D721Med (cell line): ENCODE results near the gene ABITRAM.

Source experiments
- DNase-seq: peaks from one replicate; pipeline ENCODE4 v3.0.0; 2011; ENCODE audit warnings: low spot score; ENCODE audit not compliant: insufficient read length
- FAIRE-seq: peaks from 2 replicates; lab custom pipeline; 2011; peaks lifted over from hg19 to GRCh38; lab: Jason Lieb, UNC
- CTCF ChIP-seq: IDR thresholded peaks from 2 replicates; pipeline ENCODE4 v1.5.1; 2012; ENCODE audit warnings: mild to moderate bottlenecking, control low read depth; ENCODE audit not compliant: insufficient read depth; ENCODE audit errors: missing control alignments

The ABITRAM gene

GRCh38 chr9:108928386-108928785 lies 5.8 kb upstream of the ABITRAM start:
- FAIRE-seq: no peak
- no peak for DNase-seq
- TF ChIP-seq CTCF: no peak

DNA sequence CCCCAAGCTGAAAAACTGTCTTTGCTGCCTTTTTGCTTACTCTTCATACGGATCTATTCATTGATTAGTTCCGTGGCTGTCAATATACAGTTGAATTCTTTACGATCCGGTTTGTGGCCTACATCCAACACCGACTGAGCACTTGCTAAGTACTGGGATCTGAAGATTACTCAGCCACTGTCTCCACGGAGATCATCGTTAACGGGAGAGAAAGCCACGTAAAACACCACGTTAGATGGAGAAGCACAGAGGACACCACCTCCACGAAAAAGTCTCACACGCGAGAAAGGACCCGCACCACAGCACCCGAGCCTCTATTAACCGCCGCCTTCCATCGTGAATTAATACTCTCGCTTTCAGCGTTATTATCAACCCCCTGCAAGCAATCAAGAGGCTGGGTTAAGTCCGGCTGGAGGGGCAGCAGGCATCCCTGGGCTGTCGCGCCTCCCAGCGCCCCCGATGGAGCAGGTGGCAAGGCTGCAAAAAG lies 926 bp upstream of the ABITRAM start:
- DNase-seq (peak; percentile 15), FAIRE-seq (no peak)
- TF ChIP-seq CTCF: no peak

DNA sequence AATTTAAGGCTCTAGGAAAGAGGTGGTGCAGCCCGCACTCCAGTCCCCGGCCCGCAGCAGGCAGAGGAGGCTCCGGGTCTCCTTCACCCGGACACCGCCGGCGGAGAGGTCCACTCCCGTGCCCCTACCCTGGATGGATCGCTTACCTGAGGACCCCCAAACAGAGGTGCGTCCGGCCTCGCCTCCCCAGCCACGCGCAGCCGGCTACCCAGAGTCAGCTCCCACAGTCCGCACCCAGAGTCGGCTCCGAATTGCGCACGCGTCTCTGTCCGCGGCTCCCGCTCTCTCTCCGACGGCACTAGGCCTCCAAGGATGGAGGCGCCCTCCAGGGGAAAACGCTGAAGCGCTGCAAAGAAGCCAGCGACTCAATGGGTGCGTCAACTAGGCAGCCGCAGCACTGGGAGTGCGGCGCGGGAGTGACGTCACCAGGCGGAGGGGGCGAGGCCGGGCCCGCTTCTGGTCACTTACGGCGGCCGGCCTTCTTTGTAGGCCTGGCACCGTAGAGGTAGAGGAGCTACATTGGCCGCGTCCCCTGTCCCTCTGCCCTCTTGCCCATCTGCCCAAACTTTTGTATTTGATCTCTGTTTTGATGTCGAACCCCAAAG lies 380 bp upstream of the ABITRAM start, which contains the start of gene ELP1:
TSS of gene ELP1 (minus strand) at position 407 of the 605 bp plus-strand sequence. CDS start 2,978 bp downstream, outside the sequence.
- no peak for FAIRE-seq
- peak; percentile 44 for DNase-seq
- TF ChIP-seq CTCF: peak; percentile 34

DNA sequence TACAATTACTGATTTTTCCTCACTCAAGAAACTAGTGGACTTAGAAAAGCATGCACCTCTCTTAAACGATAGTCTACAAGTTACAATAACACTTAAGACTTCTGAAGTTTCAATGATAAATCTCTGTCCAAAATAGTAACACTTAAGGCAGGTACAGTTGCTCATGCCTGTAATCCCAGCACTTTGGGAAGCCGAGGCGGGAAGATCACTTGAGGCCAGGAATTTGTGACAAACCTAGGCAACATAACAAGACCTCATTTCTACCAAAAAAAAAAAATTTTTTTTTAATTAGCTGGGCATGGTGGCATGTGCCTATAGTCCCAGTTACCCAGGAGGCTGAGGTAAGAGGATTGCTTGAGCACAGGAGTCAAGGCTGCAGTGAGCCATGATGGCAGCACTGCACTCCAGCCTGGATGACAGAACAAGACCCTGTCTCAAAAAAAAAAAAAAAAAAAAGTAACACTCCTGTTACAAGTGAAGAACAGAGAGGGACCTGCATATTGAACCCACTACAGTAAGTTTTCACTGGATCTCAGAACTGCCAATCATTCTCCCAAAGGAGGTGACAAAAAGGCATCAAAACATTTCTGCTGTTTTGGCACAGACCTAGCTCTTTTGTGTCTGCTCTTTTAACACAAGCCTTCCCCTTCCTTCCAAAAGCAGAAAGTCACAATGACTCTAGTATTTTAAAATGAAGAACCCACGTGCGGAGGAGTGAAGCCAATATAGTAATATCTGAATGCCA lies 3.5 kb downstream of the ABITRAM start:
- no peak for FAIRE-seq
- DNase-seq: no peak
- TF ChIP-seq CTCF: no peak

DNA sequence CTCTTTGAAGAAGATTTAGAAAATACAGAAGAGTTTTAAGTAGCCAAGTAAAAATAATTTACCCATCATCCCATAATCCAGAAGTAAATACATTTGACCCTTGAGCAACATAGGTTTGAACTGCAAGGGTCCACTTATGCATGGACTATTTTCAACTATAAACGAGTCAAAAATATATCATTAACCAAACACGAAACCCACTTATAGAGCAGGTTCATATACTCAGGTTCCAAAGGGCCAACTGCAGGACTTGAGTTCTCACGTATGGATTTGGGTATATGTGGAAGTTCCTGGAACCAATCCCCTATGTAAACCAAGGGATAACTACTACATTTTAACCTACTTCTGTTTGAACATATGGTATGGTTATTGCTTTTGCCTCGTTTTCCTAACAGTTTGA lies 5.8 kb downstream of the ABITRAM start:
- FAIRE-seq: no peak
- no peak for DNase-seq
- no peak for TF ChIP-seq CTCF

DNA sequence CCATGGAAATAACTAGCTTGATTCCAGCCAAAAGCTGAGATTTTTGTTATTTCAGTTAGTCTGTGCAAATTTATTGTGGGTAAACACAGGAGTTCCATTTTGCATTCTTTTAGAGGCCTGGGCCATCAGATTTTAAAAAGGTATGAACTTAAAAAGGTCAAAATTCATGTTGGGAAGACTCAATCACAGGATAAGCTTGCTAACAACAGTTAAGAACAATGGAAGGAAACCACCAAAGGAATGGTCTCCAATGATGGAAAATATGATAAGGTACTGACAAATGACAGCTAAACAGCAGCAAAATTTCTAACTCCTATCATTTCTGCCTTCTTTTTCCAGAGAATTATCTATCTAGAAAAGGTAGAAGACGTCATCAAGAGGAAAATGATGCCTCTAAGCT lies 16.0 kb downstream of the ABITRAM start:
- TF ChIP-seq CTCF: no peak
- DNase-seq (no peak), FAIRE-seq (no peak)

GRCh38 chr9:108951578-108951977 lies 17.4 kb downstream of the ABITRAM start:
- TF ChIP-seq CTCF: no peak
- no peak for FAIRE-seq
- no peak for DNase-seq
